Measurements from ENCODE around the gene NPBWR2.

Gene NPBWR2

GRCh38 chr20:64083804-64084684 lies 23.3 kb downstream of the NPBWR2 start, which contains the start of gene LKAAEAR1:
TSS of gene LKAAEAR1 (minus strand) at chr20:64084398. CDS start at chr20:64084219, 179 bp downstream.
- DNase-seq, result peak; percentile 46

GRCh38 chr20:64083378-64083803 lies 24.0 kb downstream of the NPBWR2 start:
- peak; percentile 54 for DNase-seq

GRCh38 chr20:64082820-64083377 lies 24.5 kb downstream of the NPBWR2 start:
- no peak for DNase-seq

GRCh38 chr20:64082126-64082731 lies 25.1 kb downstream of the NPBWR2 start:
- DNase-seq, result no peak

GRCh38 chr20:64081624-64081964 lies 25.8 kb downstream of the NPBWR2 start:
- DNase-seq, result no peak

GRCh38 chr20:64080813-64081623 lies 26.3 kb downstream of the NPBWR2 start:
- no peak for DNase-seq

- DNase-seq, result no peak
Measured at GRCh38 chr20:64080013-64080812, 27.2 kb downstream of the NPBWR2 start, which contains the start of gene OPRL1. TSS of gene OPRL1 (plus strand) at chr20:64080082. CDS start at chr20:64092721, 12,639 bp downstream.

GRCh38 chr20:64079273-64080012 lies 27.9 kb downstream of the NPBWR2 start, which contains the start of gene RGS19:
TSS of gene RGS19 (minus strand) at chr20:64079518. CDS start at chr20:64076886, 2,632 bp downstream.
- DNase-seq, result peak; percentile 47

GRCh38 chr20:64078934-64079272 lies 28.5 kb downstream of the NPBWR2 start:
- DNase-seq, result no peak

- DNase-seq, result peak; percentile 65
Measured at GRCh38 chr20:64077876-64078551, 29.4 kb downstream of the NPBWR2 start.

- no peak for DNase-seq
Measured at GRCh38 chr20:64077541-64077875, 29.9 kb downstream of the NPBWR2 start.

- no peak for DNase-seq
Measured at GRCh38 chr20:64077094-64077493, 30.3 kb downstream of the NPBWR2 start.

GRCh38 chr20:64076061-64076997 lies 31.0 kb downstream of the NPBWR2 start:
- DNase-seq, result no peak

- no peak for DNase-seq
Measured at GRCh38 chr20:64075556-64075955, 31.8 kb downstream of the NPBWR2 start.

GRCh38 chr20:64074963-64075362 lies 32.4 kb downstream of the NPBWR2 start:
- DNase-seq, result no peak

- DNase-seq, result no peak
Measured at GRCh38 chr20:64074184-64074789, 33.1 kb downstream of the NPBWR2 start.

- DNase-seq, result no peak
Measured at GRCh38 chr20:64073476-64074183, 33.7 kb downstream of the NPBWR2 start.

- DNase-seq, result no peak
Measured at GRCh38 chr20:64072498-64073063, 34.8 kb downstream of the NPBWR2 start.

Data from DMS79 (cell line).